Measurements from ENCODE around the gene PUM1. TPM values are rescaled to one million over a fixed set of nuclear protein-coding genes. Genes with fewer than 3 reads are reported as not detected.
"Not testable (repeated sequence)": the region's sequence is repeated elsewhere in the genome, so short reads cannot be mapped to it uniquely, and the experiment has no call there.

PUM1 gene
- total RNA-seq, 1 experiment from 2014 or later: 29.5 TPM

DNA sequence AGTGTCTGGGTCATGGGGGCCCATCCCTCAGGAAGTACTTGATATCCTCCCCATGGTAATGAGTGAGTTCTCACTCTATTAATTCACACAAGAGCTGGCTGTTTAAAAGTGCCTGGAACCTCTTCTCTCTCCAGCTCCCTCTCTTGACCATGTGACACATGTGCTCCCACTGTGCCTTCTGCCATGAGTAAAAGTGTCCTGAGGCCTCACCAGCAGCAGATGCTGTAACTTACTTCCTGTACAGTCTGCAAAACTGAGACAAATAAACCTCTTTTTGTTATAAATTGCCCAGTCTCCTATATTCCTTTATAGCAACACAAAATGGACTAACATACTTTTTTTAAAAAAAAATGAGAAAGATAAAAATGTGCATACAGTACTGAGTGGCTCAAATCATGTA, 24.0 kb downstream of the PUM1 start:
- no peak for DNase-seq (ENCODE audit: low read depth, low spot score)
- in situ Hi-C loops (cut with HindIII; ENCODE audit: low pct_unique_long_range_greater_than_20kb, low sequenced_read_pairs): no loop called here

DNA sequence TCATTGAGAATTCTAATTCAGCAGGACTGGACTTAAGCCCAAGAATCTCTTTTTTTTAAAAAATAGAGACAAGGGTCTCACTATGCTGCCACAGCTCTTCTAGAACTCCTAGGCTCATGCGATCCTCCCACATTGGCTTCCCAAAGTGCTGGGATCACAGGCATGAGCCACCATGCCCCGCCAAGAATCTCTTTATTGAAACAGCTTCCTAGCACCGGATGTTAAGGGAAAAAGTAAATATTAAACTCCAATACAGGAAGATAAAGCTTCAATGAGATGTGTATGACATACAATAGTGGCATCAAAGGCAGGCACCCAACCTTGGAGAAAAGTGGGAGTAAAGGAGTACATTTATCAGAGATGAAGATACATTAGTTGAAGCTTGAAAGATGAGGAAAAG, 25.5 kb downstream of the PUM1 start:
- DNase-seq (ENCODE audit: low read depth, low spot score): no peak
- in situ Hi-C loops (cut with HindIII; ENCODE audit: low pct_unique_long_range_greater_than_20kb, low sequenced_read_pairs): no loop called here

DNA sequence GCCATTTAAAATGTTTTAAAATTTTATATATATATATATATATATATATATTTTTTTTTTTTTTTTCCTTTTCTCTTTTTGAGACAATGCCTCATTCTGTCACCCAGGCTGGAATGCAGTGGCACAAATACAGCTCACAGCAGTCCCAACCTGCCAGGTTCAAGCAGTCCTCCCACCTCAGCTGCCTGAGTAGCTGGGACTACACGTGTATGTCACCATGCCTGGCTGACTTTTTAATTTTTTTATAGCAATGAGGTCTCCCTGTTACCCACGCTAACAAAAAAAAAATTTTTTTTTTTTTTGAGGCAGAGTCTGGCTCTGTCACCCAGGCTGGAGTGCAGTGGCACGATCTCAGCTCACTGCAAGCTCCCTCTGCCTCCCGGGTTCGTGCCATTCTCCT, 26.6 kb downstream of the PUM1 start:
- in situ Hi-C loops (cut with HindIII; ENCODE audit: low pct_unique_long_range_greater_than_20kb, low sequenced_read_pairs); DNase-seq (ENCODE audit: low read depth, low spot score): not testable (repeated sequence)

DNA sequence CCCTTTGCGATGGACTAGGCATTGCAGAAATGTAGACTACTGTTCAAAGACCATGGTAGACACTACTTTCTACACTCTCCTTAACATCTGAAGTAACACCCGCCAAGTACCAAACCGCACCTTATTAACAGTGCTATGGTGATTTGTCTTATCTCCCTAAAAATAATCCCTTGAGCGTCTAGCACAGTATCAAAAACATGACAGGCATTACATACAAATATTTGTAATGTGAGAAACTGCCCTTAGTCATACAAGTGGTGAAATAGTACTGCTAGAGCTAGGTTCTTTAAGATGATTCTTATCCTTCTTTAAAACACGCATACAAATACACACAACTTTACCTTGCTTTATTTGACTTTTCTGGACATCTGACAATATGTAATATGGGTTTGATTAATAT, 27.2 kb downstream of the PUM1 start:
- no peak for DNase-seq (ENCODE audit: low read depth, low spot score)
- in situ Hi-C loops (cut with HindIII; ENCODE audit: low pct_unique_long_range_greater_than_20kb, low sequenced_read_pairs): no loop called here

DNA sequence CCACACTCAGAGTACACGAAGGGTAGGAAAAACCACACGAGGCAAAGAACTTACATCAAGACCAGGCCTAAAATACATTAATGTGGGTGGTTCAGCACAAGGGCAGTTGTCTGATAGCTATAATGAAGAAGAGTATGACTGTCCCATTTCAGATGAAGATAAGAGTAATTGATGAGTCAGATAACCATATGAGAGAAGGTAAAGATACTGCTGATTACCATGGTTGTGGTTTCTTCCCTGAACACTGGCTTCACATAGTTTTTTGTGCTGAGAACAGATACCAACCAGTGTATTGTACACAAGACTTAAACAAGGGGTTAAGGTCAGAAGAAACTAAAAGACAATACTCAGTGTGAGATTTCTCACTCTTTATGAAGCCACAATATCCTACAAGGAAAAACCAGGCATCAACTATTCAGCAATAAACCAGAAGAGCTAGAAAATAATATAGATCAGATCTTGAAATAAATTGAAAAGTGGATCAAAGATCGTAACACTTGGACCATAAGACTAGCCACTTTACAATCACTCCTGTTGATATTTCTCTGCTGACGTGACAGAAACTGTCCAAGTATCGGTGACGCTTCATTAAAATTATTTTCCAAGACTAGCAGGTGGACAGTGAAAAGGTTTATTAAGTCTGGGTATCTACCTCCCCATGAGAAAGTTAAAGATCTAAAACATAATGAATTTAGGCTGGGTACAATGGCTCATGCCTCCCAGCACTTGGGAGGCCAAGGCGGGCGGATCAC, 28.6 kb downstream of the PUM1 start:
- peak; percentile 6 for DNase-seq (ENCODE audit: low read depth, low spot score)
- in situ Hi-C loops (cut with HindIII; ENCODE audit: low pct_unique_long_range_greater_than_20kb, low sequenced_read_pairs): no loop called here

DNA sequence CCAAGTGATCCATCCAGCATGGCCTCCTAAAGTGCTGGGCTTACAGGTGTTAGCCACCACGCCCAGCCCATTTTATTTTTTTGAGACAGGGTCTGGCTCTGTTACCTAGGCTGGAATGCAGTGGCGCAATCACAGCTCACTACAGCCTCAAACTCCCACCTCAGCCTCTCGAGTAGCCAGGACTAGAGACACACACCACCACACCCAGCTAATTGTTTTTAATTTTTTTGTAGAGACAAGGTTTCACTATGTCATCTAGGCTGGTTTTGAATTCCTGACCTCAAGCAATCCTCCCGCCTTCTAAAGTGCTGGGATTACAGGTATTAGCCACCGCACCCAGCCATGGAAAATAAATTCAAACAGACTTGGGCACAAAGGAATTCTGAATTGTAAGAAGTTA, 31.9 kb downstream of the PUM1 start:
- no peak for DNase-seq (ENCODE audit: low read depth, low spot score)
- in situ Hi-C loops (cut with HindIII; ENCODE audit: low pct_unique_long_range_greater_than_20kb, low sequenced_read_pairs): no loop called here

DNA sequence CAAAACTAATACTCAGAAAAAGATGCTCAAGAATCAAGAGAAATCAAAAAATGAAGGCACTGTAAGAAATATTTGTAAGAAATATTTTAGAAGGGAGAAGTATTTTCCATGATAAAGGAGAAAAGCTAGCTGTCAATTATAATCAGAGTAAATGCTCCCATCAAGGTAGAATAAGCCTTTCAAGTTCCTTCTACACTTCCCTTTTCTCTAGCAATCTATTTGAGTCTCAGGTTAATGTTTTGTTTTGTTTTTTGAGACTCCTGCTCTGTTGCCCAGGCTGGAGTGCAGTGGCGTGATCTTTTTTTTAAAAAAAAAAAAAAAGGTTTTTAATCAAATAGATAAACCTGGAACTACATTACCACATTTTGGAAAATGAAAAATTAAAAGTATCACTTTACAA, 33.3 kb downstream of the PUM1 start:
- in situ Hi-C loops (cut with HindIII; ENCODE audit: low pct_unique_long_range_greater_than_20kb, low sequenced_read_pairs): no loop called here

DNA sequence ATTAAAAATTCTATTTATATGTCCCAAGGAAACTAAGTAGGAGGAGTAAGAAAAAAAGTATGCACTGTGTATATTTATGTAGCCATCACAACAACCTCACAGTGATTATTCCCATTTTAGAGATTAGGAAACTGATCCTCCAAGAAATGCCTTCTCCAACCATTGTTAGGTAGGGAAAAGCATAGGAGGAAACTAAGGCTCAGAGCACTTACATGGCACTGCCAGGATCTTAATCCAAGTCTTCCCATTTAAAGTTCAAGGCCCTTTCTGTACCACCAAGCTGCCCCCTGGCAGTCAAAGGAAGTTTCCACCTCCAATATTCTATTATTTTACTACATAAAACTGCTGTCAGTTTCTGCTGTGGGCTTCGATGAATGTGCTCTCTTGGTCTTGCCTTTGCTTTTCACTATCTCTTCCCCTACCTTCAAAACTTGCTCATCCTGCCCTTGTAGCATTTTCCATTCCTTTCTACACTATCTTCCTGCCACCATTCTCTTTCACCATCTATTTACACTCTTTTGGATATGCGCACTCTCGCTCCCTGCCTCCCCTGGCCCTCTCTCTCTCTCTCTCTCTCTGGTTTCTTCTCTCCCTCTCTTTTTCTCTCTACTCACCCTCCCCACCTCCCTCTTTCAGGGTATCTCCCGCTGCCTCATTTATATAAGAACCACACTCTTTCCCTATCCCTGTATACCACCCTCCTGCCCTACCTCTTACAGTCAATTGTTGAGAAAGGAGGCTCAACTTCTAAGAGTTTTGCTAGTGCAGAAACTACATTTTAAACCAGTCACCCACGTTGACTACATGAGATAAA, 34.0 kb downstream of the PUM1 start:
- in situ Hi-C loops (cut with HindIII; ENCODE audit: low pct_unique_long_range_greater_than_20kb, low sequenced_read_pairs): no loop called here
- DNase-seq (ENCODE audit: low read depth, low spot score): no peak

More for the DNA sequence above, 33.3 kb downstream of the PUM1 start:
- no peak for DNase-seq (ENCODE audit: low read depth, low spot score)

DNA sequence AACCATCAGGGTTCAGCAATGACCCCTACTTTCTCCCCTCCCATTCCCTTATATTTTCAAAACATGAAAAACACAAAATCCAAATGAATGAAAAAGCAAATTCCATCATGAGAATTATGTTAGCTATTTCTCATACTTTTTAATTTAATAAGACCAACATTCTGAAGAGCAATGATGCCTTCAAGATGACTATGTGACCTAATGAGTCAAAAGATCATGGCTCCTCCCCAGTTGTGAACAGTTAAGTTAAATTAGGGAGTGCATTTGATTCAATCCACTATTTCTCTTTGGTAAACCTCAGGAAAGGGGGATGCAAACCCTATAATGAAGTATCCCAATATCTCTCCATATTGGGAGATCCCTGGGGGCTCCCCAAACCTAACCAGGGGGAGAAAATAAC, 36.5 kb downstream of the PUM1 start:
- in situ Hi-C loops (cut with HindIII; ENCODE audit: low pct_unique_long_range_greater_than_20kb, low sequenced_read_pairs): no loop called here
- no peak for DNase-seq (ENCODE audit: low read depth, low spot score)

DNA sequence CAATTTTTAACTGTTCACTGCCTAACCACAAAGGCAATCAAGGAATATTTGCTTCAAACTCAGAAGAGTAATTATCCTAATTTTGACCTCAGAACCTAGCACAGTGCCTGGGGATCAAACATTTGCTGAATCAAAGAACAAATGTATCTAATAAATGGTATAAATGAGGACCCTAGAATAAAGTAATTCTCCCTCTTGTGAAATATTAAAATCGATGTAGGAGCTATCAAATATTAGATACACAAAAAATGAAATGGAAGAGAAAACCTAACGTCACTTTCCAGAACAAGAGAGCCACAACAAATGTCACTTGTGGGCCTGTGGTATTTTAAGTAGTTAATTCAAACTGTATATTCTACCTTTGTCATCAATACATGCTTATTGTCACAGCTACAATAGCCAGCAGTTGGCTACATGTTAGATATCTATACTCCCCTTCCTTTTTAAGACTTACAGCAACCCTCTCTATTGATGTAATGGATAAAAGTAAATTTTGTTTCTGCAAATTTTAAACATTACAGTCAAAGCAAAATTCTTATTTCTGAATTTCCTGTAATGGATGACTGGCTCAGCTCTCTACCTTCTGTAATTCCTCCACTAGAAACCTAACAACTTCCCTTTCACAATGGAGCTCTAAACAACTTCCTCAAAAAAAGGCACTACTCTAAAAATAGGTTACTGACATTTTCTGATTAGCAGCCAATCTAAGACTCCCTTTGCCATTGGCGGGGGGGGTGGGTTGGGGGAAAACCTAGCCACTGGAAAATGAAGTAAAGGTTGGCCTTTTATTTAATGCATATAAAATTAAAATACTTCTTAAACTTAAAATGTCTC, 37.6 kb downstream of the PUM1 start:
- in situ Hi-C loops (cut with HindIII; ENCODE audit: low pct_unique_long_range_greater_than_20kb, low sequenced_read_pairs): no loop called here
- DNase-seq (ENCODE audit: low read depth, low spot score): no peak

DNA sequence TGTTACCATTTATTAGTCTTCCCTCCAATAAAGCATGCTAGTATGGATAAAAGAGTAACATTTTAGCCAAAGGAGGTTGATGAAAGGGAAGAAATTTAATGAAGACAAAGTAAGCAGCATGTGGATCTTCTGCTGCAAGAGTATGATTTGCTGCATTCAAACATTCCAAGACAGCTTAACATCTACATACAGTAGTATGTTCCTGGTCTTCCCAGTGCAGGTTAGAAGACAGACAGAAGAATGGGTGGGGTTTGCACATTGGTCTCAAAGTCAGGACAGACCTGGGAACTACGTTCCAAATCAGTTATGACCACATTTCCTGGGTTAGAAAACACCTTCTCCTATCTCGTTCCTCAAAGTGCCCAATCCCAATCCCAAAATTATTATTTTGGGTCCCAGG, 43.3 kb downstream of the PUM1 start:
- in situ Hi-C loops (cut with HindIII; ENCODE audit: low pct_unique_long_range_greater_than_20kb, low sequenced_read_pairs): no loop called here
- DNase-seq (ENCODE audit: low read depth, low spot score): no peak

DNA sequence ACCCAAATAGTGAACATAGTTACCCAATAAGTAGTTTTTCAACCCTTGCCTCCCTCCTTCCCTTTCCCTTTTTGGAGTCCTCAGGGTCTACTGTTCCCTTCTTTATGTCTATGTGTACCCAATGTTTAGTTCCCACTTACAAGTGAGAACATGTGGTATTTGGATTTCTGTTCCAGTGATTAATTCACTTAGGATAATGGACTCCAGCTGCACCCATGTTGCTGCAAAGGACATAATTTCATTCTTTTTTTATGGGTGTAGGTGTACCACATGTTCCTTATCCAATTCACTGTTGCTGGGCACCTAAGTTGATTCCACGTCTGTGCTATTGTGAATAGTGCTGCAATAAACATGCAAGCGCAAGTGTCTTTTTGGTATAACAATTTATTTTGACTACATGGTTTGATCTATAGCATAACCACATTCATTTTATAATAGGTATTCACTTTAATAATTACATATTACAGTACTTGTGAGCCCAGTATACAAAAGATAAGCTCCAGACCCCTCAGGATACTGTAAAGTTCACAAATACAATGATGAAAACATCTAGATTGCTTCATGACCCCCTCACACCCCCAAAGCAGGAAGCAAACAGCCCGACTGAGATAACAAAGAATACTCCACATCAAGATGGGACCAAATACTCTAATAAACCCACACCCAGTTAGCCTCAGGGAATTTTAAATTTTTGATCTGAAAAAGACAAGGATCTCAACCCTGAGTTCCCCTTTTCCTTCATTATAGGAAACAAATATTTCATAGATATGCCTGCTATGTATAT, 45.3 kb downstream of the PUM1 start:
- in situ Hi-C loops (cut with HindIII; ENCODE audit: low pct_unique_long_range_greater_than_20kb, low sequenced_read_pairs): no loop called here
- no peak for DNase-seq (ENCODE audit: low read depth, low spot score)

DNA sequence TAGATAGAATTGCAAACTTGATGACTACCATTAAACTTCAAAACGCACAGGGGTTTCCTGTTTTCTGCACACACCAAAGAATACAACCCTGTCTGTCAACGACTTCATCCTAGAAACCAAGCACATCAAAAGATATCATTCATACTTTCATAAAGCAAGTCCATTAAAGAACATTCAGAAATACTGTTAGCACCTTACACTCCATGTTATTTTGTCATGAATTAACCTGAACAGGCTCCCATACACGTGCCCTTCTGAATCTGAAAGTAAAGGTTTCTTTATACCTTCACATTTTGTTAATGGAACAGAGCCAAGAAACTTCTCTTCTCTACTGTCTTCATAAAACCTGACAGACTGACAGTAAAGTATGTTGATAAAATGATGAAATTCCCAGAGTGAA, 46.1 kb downstream of the PUM1 start:
- in situ Hi-C loops (cut with HindIII; ENCODE audit: low pct_unique_long_range_greater_than_20kb, low sequenced_read_pairs): no loop called here
- no peak for DNase-seq (ENCODE audit: low read depth, low spot score)

DNA sequence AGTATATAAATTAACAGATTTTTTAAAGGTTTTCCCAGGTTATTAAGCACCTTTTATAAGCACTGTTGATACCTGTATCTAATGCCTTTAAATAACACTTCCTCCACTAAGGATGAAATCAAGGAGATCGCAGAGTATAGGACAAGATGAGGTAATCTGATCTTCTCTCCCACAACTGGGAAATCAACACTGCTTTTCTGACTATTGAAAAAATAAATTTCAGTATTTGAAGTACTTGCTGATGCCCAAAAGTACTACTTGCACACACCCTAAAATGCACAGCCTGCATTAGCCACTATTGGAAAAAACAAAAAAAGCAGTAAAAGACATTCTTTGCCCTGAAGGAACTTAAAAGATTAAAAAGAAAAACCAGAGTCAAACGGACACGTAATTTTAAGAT, 48.6 kb downstream of the PUM1 start:
- no peak for DNase-seq (ENCODE audit: low read depth, low spot score)
- in situ Hi-C loops (cut with HindIII; ENCODE audit: low pct_unique_long_range_greater_than_20kb, low sequenced_read_pairs): no loop called here

DNA sequence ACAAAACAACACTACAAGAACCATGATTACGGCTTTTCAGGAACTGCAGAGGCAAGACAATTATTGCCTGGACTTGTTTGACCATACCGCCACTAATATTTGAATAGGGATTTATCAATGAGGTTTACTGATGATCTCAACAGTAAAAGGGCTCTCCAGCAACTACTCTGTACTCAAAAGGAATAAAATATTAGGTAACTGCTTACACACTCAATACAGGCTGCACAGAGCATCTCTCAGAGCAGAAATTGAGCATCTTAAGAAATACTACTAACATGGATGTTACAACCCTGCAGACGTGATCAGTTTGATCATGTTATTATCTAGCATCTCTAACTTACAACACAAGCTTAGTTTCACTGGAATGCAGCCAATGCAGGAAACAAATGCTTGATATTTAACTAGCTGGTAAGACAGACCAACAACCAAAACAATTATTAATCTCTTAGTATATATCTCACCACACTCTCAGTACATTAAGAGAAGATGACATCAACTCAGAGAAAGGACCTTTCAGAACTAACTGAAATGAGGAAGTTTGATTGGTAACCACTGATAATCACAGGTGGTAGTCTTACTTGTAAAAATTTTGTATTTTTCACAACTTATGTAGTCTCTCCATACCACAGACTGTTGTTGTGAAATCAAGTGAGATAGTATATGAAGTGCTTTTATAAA, 52.2 kb downstream of the PUM1 start:
- in situ Hi-C loops (cut with HindIII; ENCODE audit: low pct_unique_long_range_greater_than_20kb, low sequenced_read_pairs): no loop called here
- no peak for DNase-seq (ENCODE audit: low read depth, low spot score)

DNA sequence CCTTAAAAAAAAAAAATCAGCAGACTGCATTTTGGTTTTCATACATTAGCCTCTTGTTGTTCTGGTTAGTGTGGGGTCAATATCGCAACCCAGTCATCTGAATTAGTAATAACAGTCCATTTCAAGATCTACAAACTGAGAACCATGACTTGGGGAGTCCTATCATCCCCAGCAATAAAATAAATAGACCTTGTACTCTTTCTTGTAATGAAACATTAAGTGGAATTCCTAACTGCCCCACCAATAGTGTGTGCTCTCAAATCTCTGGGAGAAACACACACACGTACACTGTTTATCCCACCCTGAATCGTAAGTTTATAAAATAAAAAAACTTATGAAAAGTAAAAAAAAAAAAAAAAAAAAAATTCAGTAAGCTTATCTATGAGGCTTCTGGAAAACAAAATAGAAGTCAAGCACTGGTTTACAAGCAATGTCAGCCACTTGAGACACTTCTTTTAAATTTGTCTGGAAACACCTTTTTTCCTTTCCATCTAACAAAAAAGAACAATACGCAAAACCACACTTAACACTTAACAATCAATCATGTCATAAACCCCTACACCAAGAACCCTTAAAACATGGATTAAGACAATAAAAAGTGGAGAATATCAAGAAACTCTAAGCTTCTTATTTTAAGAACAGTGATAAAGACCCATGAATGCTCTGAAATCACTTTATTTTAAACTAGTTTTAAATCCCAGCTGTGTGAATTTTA, 53.1 kb downstream of the PUM1 start:
- DNase-seq (ENCODE audit: low read depth, low spot score): no peak
- in situ Hi-C loops (cut with HindIII; ENCODE audit: low pct_unique_long_range_greater_than_20kb, low sequenced_read_pairs): no loop called here

DNA sequence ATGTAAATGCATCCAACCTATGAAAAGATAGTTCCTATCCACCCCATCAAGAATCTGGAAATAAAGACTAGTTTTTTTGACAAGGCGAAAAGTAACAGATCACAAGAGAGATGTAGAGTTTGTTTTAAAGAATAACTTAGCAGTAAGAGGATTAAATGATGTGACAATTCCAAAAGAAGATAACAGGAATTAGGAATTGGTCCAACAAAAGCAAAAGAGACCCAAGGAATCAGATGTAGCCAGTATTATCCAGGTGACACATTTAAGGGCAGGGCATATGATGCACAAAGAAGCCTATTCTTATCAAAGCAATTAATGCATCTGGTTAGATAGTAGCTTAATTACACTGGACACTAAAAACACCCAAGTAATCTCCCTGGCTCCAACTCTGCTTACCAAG, 53.8 kb downstream of the PUM1 start:
- in situ Hi-C loops (cut with HindIII; ENCODE audit: low pct_unique_long_range_greater_than_20kb, low sequenced_read_pairs): no loop called here
- no peak for DNase-seq (ENCODE audit: low read depth, low spot score)
